Measurements from ENCODE around the gene ZPBP2.
"Not testable (repeated sequence)": the region's sequence is repeated elsewhere in the genome, so short reads cannot be mapped to it uniquely, and the experiment has no call there.

The ZPBP2 gene, protein sequence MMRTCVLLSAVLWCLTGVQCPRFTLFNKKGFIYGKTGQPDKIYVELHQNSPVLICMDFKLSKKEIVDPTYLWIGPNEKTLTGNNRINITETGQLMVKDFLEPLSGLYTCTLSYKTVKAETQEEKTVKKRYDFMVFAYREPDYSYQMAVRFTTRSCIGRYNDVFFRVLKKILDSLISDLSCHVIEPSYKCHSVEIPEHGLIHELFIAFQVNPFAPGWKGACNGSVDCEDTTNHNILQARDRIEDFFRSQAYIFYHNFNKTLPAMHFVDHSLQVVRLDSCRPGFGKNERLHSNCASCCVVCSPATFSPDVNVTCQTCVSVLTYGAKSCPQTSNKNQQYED

DNA sequence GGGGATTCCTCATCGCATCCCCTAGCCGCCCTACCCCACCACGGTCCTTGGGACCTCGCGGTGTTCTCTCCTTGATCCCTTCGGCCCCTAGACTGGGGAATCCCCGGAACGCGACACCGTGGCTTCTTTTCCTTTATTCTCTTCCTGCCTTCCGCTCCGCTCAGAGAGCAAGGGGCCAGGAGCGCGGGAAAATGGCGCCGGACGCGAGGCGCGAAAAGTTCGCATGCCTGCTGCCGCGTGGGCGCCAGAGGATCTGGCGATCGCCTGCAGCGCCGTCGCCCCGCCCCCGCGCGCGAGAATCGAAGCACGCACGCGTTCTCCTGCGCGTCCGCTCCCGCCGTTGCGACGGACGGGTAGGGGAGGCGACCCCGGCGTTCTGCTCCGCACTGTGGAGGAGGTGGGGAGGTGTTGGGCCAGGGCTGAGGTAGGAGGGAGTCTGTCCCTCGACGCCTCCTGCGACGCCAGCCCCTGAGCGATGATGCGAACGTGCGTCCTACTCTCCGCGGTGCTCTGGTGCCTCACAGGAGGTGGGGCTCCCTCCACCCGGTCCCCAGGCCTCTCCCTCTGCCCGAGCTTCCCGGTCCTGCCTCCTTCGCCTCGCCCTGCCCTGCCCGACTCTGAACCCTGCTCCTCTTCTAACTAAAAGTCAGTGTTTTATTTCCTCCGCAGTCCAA is at the start of gene ZPBP2:
ZPBP2 (plus strand) TSS at position 323 of the 674 bp plus-strand sequence; CDS start at position 476, 153 bp downstream.
- peak; percentile 65 to 71 for DNase-seq

DNA sequence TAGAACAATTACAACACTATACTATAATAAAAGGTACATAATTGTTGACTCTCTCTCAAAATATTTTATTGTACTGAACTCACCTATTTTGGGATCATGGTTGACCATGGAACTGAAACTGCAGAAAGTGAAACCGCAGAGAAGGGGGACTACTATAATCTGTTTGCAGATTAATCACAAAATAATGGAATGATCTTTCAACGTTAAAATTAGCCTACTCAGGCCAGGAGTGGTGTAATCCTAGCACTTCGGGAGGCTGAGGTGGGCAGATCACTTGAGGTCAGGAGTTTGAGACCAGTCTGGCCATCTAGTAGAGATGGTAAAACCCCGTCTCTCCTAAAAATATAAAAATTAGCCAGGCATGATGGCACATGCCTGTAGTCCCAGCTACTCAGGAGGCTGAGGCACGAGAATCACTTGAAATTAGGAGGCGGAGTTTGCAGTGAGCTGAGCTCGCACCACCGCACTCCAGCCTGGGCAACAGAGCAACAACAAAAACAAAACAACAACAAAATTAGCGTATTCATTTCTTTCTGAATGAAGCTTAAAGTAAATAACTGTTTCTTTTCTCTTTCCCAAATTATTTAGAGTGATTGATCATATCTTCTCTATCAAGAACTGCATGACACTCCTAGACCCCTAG is 49.5 kb upstream of the ZPBP2 start:
- DNase-seq: no peak

DNA sequence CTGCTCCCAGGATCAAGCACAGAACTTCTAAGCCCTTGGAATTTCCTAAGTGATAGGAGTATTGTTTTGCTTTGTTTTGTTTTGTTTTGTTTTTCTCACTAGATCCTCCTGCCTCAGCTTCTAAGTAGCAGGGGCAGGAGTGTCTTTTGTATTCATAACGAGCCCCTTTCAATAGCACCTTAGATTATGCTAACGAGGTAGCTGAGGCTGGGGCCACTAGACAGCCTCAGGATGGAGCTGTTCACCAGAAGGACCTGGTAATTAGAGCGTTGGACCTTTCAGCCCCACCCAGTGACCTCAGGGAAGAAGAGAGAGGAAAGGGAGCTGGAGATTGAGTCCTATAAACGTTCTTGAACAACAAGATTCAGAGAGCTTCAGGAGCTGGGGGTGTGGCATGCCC is 47.5 kb upstream of the ZPBP2 start:
- no peak for DNase-seq

DNA sequence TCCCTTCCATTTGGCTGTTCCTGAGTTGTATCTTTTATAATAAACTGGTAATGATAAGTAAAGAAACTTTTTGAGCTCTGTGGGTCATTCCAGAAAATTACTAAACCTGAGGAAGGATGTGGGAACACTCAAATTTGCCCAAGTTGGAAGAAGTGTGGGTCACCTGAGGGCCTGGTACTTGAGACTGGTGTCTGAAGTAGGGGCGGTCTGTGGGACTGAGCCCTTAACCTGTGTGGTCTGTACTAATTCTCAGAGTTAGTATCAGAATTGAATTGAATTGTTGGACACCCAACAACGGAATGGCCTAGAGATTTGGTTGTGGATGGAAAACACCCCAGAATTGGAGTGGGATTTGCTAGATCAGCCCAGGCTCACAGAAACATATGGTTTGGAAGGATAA is 47.0 kb upstream of the ZPBP2 start:
- no peak for DNase-seq

DNA sequence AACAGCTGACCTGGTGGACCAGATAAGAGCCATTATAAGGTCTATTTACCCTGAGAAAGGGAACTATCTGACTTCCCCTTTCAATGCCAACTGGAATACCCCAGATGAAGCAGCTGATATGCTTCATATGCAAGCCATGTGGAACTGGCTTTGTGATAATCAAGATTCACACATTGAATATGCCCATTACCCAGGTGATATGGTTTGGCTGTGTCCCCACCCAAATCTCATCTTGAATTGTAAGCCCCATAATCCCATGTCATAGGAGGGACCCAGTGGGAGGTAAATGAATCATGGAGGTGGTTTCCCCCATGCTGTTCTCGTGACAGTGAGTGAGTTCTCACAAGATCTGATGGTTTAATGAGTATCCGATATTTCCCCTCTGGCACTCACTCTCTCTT is 46.0 kb upstream of the ZPBP2 start:
- DNase-seq: peak in 1 of 2 donors; percentile 37

DNA sequence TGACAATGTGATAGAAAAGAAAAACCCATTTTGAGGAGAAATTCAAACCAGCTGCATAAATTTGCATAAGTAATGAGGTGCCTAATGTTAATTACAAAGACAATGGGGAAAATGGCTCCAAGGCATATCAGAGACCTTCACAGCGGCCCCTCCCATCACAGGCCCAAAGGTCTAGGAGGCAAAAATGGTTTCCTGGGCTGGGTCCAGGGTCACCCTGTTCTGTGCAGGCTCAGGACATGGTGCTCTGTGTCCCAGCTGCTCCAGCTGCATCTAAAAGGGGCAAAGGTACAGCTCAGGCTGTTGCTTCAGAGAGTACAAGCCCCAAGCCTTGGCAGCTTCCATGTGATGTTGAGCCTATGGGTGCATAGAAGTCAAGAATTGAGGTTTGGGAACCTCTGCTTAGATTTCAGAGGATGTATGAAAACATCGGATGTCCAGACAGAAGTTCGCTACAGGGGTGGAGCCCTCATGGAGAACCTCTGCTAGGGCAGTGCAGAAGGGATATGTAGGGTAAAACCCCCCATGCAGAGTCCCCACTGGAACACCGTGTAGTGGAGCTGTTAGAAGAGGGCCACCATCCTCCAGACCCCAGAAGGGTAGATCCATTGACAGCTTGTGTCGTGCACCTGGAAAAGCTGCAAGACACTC is 44.5 kb upstream of the ZPBP2 start:
- no peak for DNase-seq

DNA sequence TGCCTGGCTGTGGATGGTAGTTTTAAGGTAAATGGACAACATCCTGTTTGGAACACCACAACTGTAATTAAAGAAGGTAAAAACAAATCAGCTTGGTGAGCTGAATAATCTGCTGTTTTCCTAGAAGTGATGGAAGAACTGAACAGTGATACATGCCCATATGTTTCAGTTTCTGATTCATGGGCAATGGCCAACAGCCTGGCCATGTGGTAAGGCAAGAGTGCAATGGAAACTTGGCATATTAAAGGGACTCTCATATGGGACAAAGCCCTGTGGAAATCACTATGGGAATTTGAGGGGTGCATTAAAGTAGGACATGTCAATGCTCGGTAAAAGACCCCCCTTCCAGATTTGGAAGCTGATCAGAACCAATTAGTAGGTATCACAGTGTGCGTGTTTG is 41.7 kb upstream of the ZPBP2 start:
- DNase-seq: no peak

DNA sequence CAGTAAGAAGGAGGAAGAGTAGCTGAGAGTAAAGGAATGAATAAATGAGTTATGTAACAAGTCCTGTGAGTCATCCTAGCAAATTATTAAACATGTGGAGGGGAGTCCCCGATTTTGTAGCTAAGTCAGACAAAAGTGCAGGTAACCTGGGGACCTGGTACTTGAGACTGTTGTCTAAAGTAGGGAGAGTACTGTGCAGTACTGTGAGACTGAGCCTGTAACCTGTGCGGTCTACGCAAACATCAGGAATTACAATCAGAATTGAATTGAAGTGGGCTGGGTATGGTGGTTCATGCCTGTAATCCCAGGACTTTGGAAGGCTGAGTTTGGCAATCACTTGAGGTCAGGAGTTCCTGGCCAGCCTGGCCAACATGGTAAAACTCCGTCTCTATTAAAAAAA is 39.6 kb upstream of the ZPBP2 start:
- DNase-seq: no peak

DNA sequence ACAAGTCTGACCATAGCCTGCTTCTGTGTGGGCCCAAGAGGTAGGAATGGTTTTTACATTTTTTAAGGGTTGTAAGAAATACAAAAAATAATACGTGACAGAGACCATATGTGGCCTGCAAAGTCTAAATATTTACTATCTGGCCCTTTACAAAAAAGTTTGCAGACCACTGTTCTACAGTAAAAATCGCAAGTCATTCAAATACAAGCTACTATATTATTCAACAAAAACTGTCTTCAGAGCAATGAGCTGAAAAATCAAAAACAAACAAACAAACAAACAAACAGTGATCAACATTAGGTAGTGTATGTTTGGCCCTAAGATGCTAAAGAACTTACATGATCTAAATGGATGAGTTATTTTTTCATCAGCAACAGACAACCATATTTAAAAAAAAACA is 36.4 kb upstream of the ZPBP2 start:
- DNase-seq: no peak

DNA sequence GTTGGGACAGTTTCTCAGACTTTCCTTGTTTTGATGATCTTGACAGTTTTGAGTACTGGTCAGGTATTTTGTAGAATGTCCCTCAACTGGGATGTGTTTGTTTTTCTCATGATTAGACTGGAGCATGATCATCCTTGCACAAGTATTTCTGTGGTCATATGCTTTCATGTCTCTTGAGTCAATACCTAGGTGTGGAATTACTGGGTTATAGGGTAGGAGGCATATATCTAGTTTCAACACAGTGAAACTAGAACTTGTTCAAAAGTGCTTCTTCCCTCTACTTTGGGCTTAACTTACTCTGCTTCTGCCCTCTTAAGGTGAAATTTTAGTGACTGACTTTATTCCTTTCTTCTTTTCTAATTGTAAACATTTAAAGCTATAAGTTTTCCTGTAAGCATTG is 34.0 kb upstream of the ZPBP2 start:
- no peak for DNase-seq

DNA sequence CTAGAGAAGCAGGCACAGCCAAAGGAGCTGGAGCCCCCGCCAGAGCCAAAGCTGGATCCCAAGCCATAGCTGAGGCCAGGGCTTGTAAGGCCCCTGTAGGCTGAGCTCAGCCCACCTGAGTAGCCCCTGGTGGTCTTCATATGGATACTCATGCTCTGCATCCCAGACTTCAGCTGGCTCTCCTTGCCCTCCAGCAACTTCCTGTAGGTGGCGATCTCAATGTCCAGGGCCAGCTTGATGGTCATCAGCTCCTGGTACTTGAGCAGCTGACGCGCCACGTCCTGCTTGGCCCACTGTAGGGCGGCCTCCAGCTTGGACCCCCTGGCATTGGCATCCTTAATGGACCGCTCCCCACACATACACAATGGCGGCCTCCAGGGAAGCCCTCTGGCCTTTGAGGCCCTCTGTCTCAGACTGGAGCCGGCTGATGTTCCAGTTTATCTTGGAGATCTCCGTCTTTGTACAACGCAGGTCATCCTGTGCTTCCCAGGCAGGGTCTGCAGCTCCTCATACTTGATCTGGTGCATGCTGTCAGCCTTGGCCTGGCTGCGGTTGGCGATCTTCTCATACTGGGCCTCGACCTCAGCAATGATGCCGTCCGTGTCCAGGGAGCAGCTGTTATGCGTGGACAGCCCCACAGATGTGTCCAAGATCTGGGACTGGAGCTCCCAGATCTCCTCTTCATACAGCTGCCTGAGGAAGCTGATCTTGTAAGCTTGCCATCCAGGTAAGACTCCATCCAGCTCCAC is 32.8 kb upstream of the ZPBP2 start:
- DNase-seq: no peak

DNA sequence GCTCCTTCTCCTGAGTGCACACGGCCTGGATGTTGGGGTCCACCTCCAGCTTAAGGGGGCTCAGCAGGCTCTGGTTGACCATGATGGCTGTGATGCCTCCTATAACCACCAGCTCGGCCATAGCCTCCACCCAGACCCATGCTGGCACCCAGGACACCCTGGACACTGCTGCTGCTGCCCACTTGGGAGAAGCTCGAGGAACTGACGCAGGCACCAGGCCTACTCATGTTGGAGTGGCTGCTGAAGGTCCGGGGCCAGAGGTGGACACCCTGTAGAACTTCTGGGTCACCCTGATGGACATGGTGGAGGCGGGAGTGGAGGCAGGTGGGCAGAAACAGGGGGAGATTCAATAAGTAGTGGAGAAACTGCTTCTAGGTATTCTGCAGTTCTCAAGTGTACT is 31.9 kb upstream of the ZPBP2 start:
- DNase-seq: no peak

DNA sequence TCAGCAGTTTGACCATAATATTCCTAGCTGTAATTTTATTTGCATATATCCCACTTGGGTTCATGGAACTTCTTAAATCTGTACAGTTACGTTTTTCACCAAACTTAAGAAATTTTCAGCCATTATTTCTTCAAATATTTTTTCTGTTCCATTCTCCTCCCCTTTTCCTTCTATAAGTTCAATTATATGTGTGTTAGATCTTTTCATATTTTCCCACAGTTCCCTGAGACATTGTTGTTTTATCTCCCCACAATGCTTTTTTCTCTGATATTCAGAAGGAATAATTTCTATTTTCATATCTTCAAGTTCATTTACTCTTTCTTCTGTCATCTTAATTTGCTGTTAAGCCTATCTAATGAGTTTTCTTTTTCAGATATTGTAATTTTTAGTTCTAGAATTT is 29.9 kb upstream of the ZPBP2 start:
- no peak for DNase-seq

DNA sequence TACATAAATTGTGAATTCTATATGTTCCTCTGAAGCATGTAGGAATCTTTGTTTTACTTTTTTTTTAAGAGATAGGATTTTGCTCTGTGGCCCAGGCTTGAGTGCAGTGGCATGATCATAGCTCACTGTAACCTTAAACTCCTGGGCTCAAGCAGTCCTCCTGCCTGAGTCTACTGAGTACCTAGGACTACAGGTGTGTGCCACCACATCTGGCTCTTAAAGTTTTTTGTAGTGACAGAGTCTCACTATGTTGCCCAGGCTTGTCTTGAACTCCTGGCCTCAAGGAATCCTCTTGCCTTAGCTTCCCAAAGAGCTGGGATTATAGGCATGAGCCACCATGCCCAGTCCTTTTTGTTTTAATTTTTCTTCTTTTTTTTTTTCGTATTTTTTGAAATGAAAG is 29.2 kb upstream of the ZPBP2 start:
- no peak for DNase-seq

DNA sequence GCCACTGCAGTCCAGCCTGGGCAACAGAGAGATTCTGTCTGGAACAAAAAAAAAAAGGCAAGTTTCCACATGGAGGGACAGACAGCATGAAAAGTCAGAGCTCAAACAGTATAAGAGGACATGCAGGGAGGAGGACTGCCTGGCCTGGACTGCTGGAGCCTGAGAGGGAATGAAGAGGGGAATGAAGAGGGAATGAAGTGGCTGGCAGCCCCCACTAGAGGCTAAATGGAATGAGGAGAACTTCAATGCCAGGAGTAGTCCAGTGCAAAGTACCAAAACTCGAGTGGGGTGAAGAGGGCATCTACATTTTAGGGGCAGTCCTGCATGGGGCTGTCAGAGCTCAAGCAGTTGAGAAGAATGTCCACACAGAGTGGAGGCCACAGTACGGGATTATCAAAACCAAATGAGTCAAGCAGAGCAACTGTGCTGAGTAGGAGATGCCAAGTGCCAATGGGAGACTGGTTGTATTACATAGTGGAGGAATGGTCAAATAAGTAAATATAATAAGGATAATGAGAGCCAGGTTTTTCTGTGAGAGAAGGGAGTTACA is 26.8 kb upstream of the ZPBP2 start:
- DNase-seq: no peak

DNA sequence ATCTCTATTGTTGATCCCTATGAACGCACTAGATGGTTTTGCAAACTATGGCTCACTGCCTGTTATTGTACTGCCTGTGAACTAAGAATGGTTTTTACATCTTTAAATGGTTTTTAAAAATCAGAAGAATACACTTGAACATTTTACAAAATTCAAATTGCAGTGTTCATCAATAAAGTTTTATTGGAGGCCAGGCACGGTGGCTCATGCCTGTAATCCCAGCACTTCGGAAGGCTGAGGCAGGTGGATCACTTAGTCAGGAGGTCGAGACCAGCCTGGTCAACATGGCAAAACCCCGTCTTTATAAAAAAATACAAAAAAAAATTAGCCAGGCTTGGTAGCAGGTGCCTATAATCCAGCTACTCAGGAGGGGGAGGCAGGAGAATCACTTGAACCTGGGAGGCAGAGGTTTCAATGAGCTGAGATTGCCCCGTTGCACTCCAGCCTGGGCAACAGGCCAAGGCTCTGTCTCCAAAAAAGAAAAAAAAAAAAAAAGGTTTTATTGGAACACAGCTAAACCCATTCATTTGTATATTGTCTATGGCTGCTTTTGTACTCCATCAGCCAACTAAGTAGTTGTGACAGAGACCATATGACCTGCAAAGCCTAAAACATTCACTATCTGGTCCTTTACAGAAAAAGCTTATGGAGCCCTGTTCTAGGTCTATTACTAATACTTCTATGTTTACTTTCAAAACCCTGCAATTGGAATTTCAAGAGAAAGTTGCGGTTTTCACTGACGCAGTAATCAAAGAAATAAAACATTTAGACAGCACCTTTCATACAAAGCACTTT is 22.8 kb upstream of the ZPBP2 start:
- no peak for DNase-seq

DNA sequence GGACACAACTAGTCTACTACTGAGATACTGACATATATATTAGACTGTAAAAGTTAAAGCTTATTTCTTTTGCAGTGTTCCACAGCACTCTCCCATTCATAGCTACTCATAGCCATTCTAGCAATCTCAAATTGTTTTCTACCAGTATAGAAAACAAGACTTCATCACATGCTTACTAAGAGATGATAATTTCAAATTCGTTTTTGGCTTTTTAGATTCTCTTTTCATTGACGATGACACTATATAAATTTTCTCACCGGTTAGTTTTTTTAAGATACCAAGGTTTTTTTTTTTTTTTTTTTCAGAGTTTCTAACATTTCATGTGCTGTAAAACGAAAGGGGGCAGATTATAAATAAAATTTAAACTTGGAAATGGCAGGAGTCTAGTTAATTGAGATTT is 21.8 kb upstream of the ZPBP2 start:
- DNase-seq: no peak

DNA sequence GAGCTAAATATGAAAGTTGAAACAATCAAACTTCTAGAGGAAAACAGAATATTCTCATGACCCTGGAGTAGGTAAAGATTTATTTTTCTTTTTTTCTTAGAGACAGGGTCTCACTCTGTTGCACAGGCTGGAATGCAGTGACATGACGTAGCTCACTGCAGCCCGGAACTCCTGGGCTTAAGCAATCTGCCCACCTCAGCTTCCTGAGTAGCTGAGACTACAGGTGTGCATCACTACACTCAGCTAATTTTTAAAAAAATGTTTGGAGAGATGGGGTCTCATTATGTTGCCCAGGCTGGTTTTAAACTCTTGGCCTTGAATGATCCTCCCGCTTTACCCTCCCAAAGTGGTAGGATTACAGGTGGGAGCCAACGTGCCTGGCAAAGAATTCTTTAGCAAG is 19.4 kb upstream of the ZPBP2 start:
- DNase-seq: no peak

DNA sequence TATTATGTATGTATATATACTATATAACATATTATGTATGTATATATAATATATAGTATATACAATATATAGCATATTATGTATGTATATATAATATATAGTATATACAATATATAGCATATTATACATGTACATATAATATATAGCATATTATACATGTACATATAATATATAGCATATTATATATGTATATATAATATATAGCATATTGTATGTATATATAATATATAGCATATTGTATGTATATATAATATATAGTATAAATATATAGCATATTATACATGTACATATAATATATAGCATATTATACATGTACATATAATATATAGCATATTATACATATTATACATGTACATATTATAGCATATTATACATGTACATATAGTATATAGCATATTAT is 17.8 kb upstream of the ZPBP2 start:
- DNase-seq: not testable (repeated sequence)

DNA sequence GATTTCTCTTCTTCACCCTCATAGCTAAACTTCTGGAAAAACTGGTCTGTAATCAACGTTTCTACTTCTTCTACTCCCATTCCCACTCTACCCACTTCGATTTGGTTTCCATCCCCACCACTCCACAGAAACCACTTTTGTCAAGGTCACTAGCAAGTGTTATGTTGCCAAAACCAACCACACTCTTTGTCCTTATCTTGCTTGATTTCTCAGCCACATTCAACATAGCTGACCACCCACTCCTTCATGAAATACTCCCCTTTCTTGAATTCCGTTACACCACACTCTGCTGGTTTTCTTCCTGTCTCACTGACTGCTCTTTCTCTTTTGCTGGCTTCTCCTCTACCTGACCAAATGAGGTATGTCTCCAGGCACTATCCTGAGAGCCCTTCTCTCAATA is 15.8 kb upstream of the ZPBP2 start:
- DNase-seq: no peak

DNA sequence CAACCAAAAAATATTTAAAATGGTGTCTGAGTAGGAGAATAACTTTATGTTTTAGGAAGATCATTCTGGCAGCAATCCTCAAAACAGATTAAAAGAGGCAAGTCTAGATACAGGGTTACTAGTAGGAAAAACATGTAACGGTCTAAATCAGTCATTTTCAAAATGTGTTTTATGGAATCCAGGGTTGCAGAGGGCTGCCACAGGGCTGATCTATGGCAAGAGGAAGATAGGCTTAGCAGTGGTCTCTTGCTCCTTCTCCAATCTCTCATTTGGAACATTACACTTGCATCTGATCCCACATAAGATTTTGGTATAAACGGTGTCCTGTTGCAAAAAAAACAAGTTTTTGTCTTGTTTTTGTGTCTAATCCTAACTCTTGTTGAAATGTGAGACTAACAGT is 13.1 kb upstream of the ZPBP2 start:
- DNase-seq: no peak
